AG04449 (cell line): ENCODE data around the gene DIMT1.

Experiments used
- CTCF ChIA-PET: fragments of 350-600 bp; formaldehyde crosslinking; extraction: SDS; loops from one replicate; lab custom pipeline; 2021; ENCODE audit warnings: antibody characterized with exemption; lab: Yijun Ruan, JAX
- POLR2A ChIA-PET: fragments of 400-600, 350-600 bp; formaldehyde crosslinking; extraction: SDS; loops from one replicate; lab custom pipeline; 2020; ENCODE audit warnings: antibody characterized with exemption, inconsistent platforms; lab: Yijun Ruan, JAX
- DNase-seq: peaks from one replicate; pipeline ENCODE4 v3.0.0-alpha.2; 2010; ENCODE audit warnings: low read depth, low spot score
- H3K4me3 ChIP-seq: 2 replicates; pipeline ENCODE4 v1.5.1; 2011; ENCODE audit warnings: low read depth, mild to moderate bottlenecking, control low read depth, low read length
- CTCF ChIP-seq: IDR thresholded peaks from one replicate; pipeline ENCODE4 v1.5.1; 2011; ENCODE audit warnings: mild to moderate bottlenecking, moderate library complexity, low read length, control low read depth, inconsistent platforms; ENCODE audit not compliant: insufficient read depth; ENCODE audit errors: missing control alignments

Gene DIMT1

GRCh38 chr5:62403411-62404250 is at the start of gene DIMT1:
DIMT1 (minus strand) TSS chr5:62403905; CDS start chr5:62403772, 133 bp downstream.
- POLR2A ChIA-PET, result interaction anchor here (0.6 to 3.1 kb wide), 5 partner anchors 9 to 1097 kb away, joined by 3 to 34 read pairs (median 3); partner anchors contain the start of genes IPO11 and KIF2A
- H3K4me3 ChIP-seq, result peak within 1 kb of the TSS; percentile 88
- CTCF ChIA-PET, result interaction anchor here (1.0 to 2.3 kb wide), 3 partner anchors 8 to 375 kb away, joined by 3 to 8 read pairs (median 5); partner anchors contain the start of gene IPO11
- peak; percentile 88 for DNase-seq
- TF ChIP-seq CTCF, result no peak

DNA sequence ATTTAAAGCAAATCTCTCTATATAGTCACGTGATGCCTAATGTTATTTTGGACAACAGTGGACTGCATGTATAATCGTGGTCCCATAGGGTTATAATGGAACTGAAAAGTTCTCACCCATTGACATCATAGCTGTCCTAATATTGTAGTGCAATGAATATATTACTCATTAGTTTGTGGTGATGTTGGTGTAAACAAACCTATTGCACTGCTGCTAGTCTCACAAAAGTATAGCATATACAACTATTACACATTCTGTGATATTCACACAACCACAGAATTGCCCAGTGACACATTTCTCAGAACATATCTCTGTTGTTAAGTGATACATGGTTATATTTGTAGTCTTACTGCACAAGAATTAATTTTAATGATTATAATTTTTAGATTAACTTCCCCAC is 46.6 kb upstream of the DIMT1 start:
- no peak for DNase-seq
- ChIA-PET CTCF (interaction anchor here (1.3 to 3.1 kb wide), 3 partner anchors 10 to 328 kb away, joined by 3 to 20 read pairs (median 4); no protein-coding TSS in a partner anchor), POLR2A (no interaction called here)
- H3K4me3 ChIP-seq, result no peak overlapping the region
- TF ChIP-seq CTCF, result no peak

GRCh38 chr5:62448528-62448927 is 44.8 kb upstream of the DIMT1 start:
- no peak for TF ChIP-seq CTCF
- no peak overlapping the region for H3K4me3 ChIP-seq
- DNase-seq, result no peak
- ChIA-PET CTCF (interaction anchor here (2.4 to 3.1 kb wide), 2 partner anchors 12 kb away, joined by 7 to 20 read pairs; no protein-coding TSS in a partner anchor), POLR2A (no interaction called here)

DNA sequence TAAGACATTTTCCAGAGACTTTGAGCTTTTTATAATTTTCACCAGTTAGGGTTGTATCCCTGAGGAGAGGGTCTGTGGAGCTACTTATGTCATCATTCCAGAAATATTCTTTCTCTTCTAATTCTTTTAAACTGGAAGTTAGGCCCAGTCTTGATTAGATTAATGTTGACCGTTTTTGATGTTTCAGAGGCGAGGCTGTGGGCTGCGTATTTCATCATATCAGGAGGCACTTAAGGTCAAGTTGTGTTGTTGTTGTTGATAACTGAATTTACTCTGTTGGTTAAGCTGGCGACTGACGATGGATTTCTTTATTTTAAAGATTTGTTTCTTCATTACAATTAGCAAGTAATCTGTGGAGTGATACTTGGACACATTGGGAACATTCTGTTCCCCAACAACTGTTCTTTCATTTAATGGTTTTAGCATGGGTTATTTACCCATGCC is 28.9 kb upstream of the DIMT1 start:
- no peak for DNase-seq
- ChIA-PET CTCF (interaction anchor here (0.9 to 7.7 kb wide), 5 partner anchors 10 to 346 kb away, joined by 3 to 36 read pairs (median 4); no protein-coding TSS in a partner anchor), POLR2A (no interaction called here)
- no peak for TF ChIP-seq CTCF
- no peak overlapping the region for H3K4me3 ChIP-seq

DNA sequence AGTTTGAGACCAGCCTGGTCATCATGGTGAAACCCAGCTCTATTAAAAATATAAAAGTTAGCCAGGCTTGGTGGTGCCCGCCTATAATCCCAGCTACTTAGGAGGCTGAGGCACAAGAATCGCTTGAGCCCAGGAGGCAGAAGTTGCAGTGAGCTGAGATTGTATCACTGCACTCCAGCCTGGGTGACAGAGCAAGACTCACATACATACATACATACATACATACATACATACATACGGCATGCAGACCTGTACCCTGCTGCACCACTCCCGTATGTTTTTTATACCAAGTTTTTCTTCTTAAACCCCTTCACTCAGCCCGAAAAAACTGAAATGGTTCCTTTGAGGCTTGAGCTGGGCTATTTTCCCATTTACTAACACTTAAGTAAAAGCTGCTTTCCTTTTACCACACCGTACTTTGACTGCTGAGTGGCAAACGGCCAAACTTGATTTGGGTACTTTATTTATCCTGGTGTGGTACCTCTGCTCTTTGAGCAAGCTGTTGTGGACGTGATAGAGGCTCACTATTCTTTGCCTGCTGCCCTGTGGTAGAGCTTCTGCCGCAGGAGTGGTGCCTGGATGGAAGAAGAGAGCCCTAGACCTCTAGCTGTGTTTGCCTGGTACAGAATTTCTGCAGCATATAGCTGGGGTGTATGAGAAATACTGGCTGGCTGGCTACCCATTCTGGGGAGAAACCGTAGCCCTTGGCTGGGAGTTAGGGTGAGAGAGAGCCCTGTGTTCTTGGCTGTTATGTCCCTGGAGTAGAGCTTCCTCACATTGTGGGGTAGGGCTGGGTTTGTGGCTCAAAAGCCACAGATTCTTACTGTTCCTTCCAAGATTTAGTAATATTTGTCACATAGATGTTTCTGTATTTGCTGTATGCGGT is 28.3 kb upstream of the DIMT1 start:
- CTCF ChIA-PET, result interaction anchor here (0.9 to 7.7 kb wide), 5 partner anchors 10 to 347 kb away, joined by 3 to 36 read pairs (median 4); no protein-coding TSS in a partner anchor
- no peak overlapping the region for H3K4me3 ChIP-seq
- no peak for DNase-seq

More for the DNA sequence above, 28.3 kb upstream of the DIMT1 start:
- no peak for TF ChIP-seq CTCF
- POLR2A ChIA-PET, result no interaction called here
